ENCODE results near the gene ZNF217. TPM values are rescaled to one million over a fixed set of nuclear protein-coding genes. Genes with fewer than 3 reads are reported as not detected.
"Not testable (repeated sequence)": the region's sequence is repeated elsewhere in the genome, so short reads cannot be mapped to it uniquely, and the experiment has no call there.

The ZNF217 gene
- total RNA-seq, 1 experiment from 2014 or later: 210 TPM

DNA sequence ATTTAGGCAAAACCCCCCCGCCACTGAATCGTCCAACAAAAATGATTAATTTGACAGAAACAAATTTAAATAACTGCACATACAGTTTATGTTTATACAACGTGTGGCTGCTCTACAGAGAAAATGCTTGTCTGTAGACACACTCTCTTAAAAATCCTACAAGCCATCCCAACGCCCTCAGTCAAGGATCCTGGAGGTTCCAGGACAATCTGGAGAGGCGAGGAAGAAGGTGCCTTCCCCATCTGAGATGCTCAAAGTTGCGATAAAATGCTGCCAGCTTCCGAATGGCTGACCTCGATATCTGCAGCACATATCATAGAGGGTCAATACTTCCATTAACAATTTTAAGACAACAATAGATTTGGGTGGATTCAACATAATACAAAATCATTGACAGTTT, 25.3 kb downstream of the ZNF217 start:
- intact Hi-C loops (cut with micrococcal nuclease; ENCODE audit: unreplicated experiment) (no loop called here), in situ Hi-C loops (cut with HindIII; ENCODE audit: low pct_unique_long_range_greater_than_20kb, low sequenced_read_pairs) (no loop called here)
- Histone ChIP-seq H3K27ac (ENCODE audit: low read length) (peak overlapping the region; percentile 35), H3K4me1 (ENCODE audit: control insufficient read depth, insufficient read depth, low read length) (peaks cover 83% of the 10 kb centered on the region), H3K36me3 (ENCODE audit: control insufficient read depth, insufficient read depth, low read length) (peaks cover 52% of the 10 kb centered on the region), H3K9me3 (ENCODE audit: control insufficient read depth, insufficient read depth, low read depth, low read length) (no peaks in the 10 kb centered on the region), H3K27me3 (ENCODE audit: control insufficient read depth, insufficient read depth, low read length) (no peaks in the 10 kb centered on the region), H3K4me3 (ENCODE audit: low read depth in 2 of 2, low read length in 2 of 2) (no peak overlapping the region)
- DNase-seq (ENCODE audit: low read depth, low spot score) (no peak), ATAC-seq (no peak)
- no TSS peak for BruUV-seq (replicated peaks)
- no peak for TF ChIP-seq CTCF (IDR thresholded peaks at IDR 0.05)
- peak; percentile 4; the same call in 1 of the 2 replicates for TF ChIP-seq POLR2AphosphoS5 (IDR thresholded peaks at IDR 0.05; ENCODE audit: low read depth, low read length)
- CTCF ChIA-PET: no interaction called here
- POLR2A ChIA-PET: no interaction called here

DNA sequence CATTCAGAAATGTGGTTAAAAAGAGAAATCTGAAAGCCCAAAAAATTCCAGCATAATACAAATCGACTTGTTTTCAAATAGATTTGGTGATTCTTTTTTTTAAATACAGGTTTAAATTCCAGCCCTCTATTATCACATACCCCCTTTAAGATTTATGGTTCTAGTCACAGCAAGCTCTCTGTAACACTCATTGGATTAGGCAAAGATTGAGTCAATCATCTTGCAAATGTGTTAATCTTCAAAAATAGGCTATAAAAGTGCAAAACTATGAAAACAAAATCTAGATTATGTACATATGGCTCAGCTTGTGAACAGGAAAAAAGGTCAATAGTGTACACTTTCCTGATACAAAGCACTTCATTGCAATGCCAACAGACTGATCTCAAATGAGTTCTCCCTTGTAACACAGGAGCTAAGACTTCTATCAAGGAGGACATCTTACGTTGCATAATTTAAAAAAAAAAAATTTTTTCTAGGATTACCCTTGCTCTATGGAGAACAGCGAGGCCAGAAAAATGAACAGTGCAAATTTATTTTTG, 26.2 kb downstream of the ZNF217 start:
- Histone ChIP-seq H3K4me3 (ENCODE audit: low read depth in 2 of 2, low read length in 2 of 2) (no peak overlapping the region), H3K27me3 (ENCODE audit: control insufficient read depth, insufficient read depth, low read length) (no peaks in the 10 kb centered on the region), H3K9me3 (ENCODE audit: control insufficient read depth, insufficient read depth, low read depth, low read length) (no peaks in the 10 kb centered on the region), H3K27ac (ENCODE audit: low read length) (peak overlapping the region; percentile 35; the same call in 1 of the 2 replicates), H3K4me1 (ENCODE audit: control insufficient read depth, insufficient read depth, low read length) (peaks cover 78% of the 10 kb centered on the region), H3K36me3 (ENCODE audit: control insufficient read depth, insufficient read depth, low read length) (peaks cover 52% of the 10 kb centered on the region)
- DNase-seq (ENCODE audit: low read depth, low spot score) (no peak), ATAC-seq (no peak)
- intact Hi-C loops (cut with micrococcal nuclease; ENCODE audit: unreplicated experiment) (no loop called here), in situ Hi-C loops (cut with HindIII; ENCODE audit: low pct_unique_long_range_greater_than_20kb, low sequenced_read_pairs) (no loop called here)
- 0 out of 2 replicates have a peak, but pooled peaks have one; percentile 29 for TF ChIP-seq POLR2AphosphoS5 (IDR thresholded peaks at IDR 0.05; ENCODE audit: low read depth, low read length)
- no peak for TF ChIP-seq CTCF (IDR thresholded peaks at IDR 0.05)
- TF ChIP-seq TCF7L2 (IDR thresholded peaks at IDR 0.05; ENCODE audit: low read depth, low read length): no peak
- ChIA-PET POLR2A (no interaction called here), CTCF (no interaction called here)
- no TSS peak for BruUV-seq (replicated peaks)

- POLR2A ChIA-PET: interaction anchor here (0.7 kb wide), 1 partner anchor 535 kb away, joined by 5 read pairs; no protein-coding TSS in a partner anchor
- intact Hi-C loops (cut with micrococcal nuclease; ENCODE audit: unreplicated experiment): not testable (repeated sequence)
These were observed 27.0 kb downstream of the ZNF217 start for GRCh38 chr20:53566623-53567022.

DNA sequence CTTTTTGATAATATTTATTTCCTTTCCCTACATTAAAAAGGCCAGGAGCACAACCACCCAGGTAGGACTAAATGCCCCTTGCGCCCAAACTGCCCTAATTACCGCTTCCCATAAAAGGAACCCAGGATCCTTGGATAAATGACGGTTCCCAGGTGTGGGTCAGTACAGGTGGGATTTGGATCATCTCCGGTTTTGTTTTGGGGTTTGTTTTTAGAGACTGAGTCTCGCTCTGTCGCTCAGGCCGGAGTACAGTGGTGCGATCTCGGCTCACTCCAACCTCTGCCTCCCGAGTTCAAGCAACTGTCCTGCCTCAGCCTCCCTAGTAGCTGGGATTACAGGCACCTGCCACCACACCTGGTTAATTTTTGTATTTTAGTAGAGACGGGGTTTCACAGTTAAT, 28.4 kb downstream of the ZNF217 start:
- H3K27me3 ChIP-seq (ENCODE audit: control insufficient read depth, insufficient read depth, low read length): no peaks in the 10 kb centered on the region
- H3K36me3 ChIP-seq (ENCODE audit: control insufficient read depth, insufficient read depth, low read length): peaks cover 35% of the 10 kb centered on the region
- in situ Hi-C loops (cut with HindIII; ENCODE audit: low pct_unique_long_range_greater_than_20kb, low sequenced_read_pairs) (no loop called here), intact Hi-C loops (cut with micrococcal nuclease; ENCODE audit: unreplicated experiment) (no loop called here)
- TF ChIP-seq REST (IDR thresholded peaks at IDR 0.05; ENCODE audit: insufficient read depth in 1 of 2, low read depth in 2 of 2, low read length in 1 of 2) (no peak), TCF7L2 (IDR thresholded peaks at IDR 0.05; ENCODE audit: low read depth, low read length) (no peak), CTCF (IDR thresholded peaks at IDR 0.05) (no peak), POLR2AphosphoS5 (IDR thresholded peaks at IDR 0.05; ENCODE audit: low read depth, low read length) (no peak), SIN3A (IDR thresholded peaks at IDR 0.05; ENCODE audit: borderline replicate concordance, insufficient read depth, low read depth, low read length) (no peak)
- H3K4me1 ChIP-seq (ENCODE audit: control insufficient read depth, insufficient read depth, low read length): peaks cover 65% of the 10 kb centered on the region
- CTCF ChIA-PET: no interaction called here
- POLR2A ChIA-PET: no interaction called here
- no peaks in the 10 kb centered on the region for H3K9me3 ChIP-seq (ENCODE audit: control insufficient read depth, insufficient read depth, low read depth, low read length)
- ATAC-seq (no peak), DNase-seq (ENCODE audit: low read depth, low spot score) (no peak)
- H3K27ac ChIP-seq (ENCODE audit: low read length): no peak overlapping the region
- BruUV-seq (replicated peaks): no TSS peak
- no peak overlapping the region for H3K4me3 ChIP-seq (ENCODE audit: low read depth in 2 of 2, low read length in 2 of 2)

More at GRCh38 chr20:53566623-53567022, 27.0 kb downstream of the ZNF217 start:
- Histone ChIP-seq H3K4me1 (ENCODE audit: control insufficient read depth, insufficient read depth, low read length) (peaks cover 70% of the 10 kb centered on the region), H3K36me3 (ENCODE audit: control insufficient read depth, insufficient read depth, low read length) (peaks cover 48% of the 10 kb centered on the region)
- H3K27me3 ChIP-seq (ENCODE audit: control insufficient read depth, insufficient read depth, low read length); ATAC-seq; DNase-seq (ENCODE audit: low read depth, low spot score); H3K9me3 ChIP-seq (ENCODE audit: control insufficient read depth, insufficient read depth, low read depth, low read length); CTCF ChIA-PET; H3K4me3 ChIP-seq (ENCODE audit: low read depth in 2 of 2, low read length in 2 of 2); in situ Hi-C loops (cut with HindIII; ENCODE audit: low pct_unique_long_range_greater_than_20kb, low sequenced_read_pairs); BruUV-seq (replicated peaks); H3K27ac ChIP-seq (ENCODE audit: low read length): not testable (repeated sequence)
